Measurements from ENCODE around the gene ESM1.

Gene ESM1

GRCh38 chr5:54930736-54931135 lies 54.7 kb downstream of the ESM1 start:
- no peak overlapping the region for H3K4me3 ChIP-seq (ENCODE audit: insufficient read length, low read depth)
- no peaks in the 10 kb centered on the region for H3K9me3 ChIP-seq (ENCODE audit: insufficient read depth, low read length)
- no peaks in the 10 kb centered on the region for H3K27me3 ChIP-seq (ENCODE audit: insufficient read depth, insufficient read length)
- no peaks in the 10 kb centered on the region for H3K36me3 ChIP-seq (ENCODE audit: insufficient read depth, insufficient read length, low read length)
- TF ChIP-seq ZNF274 (IDR thresholded peaks at IDR 0.05; ENCODE audit: low read depth, low read length), result no peak
- no peak for TF ChIP-seq SUZ12 (IDR thresholded peaks at IDR 0.05; ENCODE audit: extremely low read depth, insufficient read depth, insufficient read length)
- TF ChIP-seq YY1 (IDR thresholded peaks at IDR 0.05; ENCODE audit: insufficient read depth, insufficient read length), result no peak
- H3K4me1 ChIP-seq (ENCODE audit: insufficient read depth, insufficient read length), result no peaks in the 10 kb centered on the region
- DNase-seq (ENCODE audit: low read depth, low spot score), result no peak
- H3K9ac ChIP-seq (ENCODE audit: insufficient read length, low read depth), result no peak overlapping the region

Data from NT2/D1 (cell line).